Measurements from ENCODE around the gene CHRM1.

GRCh38 chr11:62931499-62932278 is 10.5 kb upstream of the CHRM1 start:
- TF ChIP-seq CTCF (IDR thresholded peaks at IDR 0.05) = no peak
- no peak for TF ChIP-seq POLR2A (IDR thresholded peaks at IDR 0.05)
